Stimulated activated naive CD4-positive, alpha-beta T cell (primary cell): Measurements from ENCODE around the gene SERPINB1.

ENCODE experiments used
- DNase-seq, 6 experiments: peaks; one replicate each; lab custom pipeline; 2025; lab: John Stamatoyannopoulos, UW

SERPINB1 gene

GRCh38 chr6:2841264-2842138 is at the start of gene SERPINB1:
TSS of gene SERPINB1 (minus strand) at chr6:2841863. CDS start at chr6:2840586, 1,277 bp downstream.
- DNase-seq = peak; percentile 47 to 74 (median 64)

DNA sequence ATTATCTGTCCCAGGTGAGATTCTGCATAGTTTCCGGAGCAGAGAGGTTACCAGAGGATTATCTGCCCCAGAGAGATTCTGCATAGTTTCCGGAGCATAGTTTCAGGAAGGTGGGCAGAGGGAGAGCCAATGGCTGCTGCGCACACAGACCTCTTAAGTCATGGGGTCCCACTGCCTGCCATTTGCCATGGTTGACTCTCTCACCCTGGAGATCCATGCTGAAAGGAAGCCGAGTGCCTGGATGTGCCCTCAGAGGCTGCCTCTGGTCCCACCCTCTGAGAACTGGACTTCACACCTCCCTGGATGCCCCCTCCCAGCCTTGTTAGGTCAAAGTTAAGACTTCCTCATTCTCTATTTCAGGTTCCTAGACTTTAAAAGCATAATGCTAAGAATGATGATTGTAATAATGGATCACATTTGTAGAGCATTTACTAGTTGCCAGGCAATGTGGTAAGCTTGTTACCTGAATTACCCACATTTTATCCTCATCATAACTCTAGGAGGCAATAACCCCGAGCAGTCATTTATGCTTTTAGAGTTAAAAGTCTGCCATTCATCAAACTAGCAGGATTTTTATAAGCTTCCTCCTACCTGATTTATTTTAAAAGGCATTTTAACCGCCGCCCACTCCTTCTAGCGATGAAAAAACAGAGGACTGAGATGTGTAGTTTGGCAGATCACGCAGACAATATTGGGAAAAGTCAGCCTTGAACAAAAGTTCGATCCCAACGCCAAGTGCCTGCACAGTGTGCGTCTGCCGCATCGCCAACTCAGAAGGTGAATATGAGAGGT is 49.5 kb upstream of the SERPINB1 start:
- no peak for DNase-seq

- DNase-seq = no peak
Measured at GRCh38 chr6:2885967-2886735, 44.5 kb upstream of the SERPINB1 start.

DNA sequence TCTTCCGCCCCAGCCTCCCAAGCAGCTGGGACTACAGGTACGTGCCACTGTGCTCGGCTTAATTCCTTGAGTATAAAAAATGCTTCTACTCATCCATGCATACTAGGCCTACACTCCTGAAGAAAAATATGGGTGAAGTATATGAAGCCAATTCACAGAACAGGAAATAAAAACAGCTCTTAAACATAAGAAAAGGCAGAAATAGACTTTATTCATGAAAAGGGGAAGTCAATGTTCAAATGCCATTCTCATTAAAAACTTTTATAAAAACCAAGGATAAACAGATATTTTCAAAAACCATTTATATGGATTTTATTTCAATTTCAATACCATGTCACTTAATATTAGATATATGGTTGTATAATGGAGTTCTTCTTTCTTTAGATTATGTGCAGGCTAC is 43.1 kb upstream of the SERPINB1 start:
- no peak for DNase-seq

DNA sequence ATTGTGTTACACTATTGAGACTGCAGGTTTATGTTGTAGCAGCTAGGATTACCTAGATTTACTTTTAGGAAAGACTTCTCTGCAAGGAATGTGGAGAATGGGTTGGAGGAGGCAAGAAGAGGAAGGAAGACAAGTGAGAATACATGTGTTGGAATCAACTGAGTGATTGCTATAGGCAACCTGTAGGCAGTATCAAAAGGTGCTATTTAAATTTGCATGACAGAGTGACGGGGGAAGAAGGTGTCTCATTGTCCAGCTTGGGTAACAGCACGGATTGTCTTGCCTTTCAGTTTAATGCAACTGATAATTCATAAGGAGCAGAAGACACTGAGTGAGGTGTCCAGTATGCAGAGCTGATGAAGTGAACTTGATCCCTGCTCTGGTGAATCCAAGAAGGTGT is 42.0 kb upstream of the SERPINB1 start:
- DNase-seq = no peak

DNA sequence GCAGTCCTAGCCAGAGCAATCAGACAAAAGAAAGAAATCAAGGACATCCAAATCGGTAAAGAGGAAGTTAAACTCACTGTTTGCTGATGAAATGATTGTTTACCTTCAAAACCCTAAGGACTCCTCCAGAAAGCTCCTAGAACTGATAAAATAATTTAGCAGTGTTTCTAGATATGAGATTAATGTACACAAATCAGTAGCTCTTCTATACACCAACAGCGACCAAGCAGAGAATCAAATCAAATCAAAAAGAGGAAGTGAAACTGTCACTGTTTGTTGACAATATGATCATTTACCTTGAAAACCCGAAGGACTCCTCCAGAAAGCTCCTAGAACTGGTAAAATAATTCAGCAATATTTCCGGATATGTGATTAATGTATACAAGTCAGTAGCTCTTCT is 39.8 kb upstream of the SERPINB1 start:
- DNase-seq = no peak

DNA sequence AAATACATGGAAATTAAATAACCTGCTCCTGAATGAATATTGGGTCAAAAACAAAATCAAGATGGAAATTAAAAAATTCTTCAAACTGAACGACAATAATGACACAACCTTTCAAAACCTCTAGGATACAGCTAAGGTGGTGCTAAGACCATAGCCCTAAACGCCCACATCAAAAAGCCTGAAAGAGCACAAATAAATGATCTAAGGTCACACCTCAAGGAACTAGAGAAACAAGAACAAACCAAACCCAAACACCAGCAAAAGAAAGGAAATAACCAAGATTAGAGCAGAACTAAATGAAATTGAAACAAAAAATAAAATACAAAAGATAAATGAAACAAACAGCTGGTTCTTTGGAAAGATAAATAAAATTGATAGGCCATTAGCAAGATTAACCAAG is 38.5 kb upstream of the SERPINB1 start:
- DNase-seq = peak in 3 of 6 experiments; percentile 56 to 74 (median 57)

- DNase-seq = peak in 4 of 6 experiments; percentile 19 to 60 (median 52)
Measured at GRCh38 chr6:2877960-2878359, 36.3 kb upstream of the SERPINB1 start.

DNA sequence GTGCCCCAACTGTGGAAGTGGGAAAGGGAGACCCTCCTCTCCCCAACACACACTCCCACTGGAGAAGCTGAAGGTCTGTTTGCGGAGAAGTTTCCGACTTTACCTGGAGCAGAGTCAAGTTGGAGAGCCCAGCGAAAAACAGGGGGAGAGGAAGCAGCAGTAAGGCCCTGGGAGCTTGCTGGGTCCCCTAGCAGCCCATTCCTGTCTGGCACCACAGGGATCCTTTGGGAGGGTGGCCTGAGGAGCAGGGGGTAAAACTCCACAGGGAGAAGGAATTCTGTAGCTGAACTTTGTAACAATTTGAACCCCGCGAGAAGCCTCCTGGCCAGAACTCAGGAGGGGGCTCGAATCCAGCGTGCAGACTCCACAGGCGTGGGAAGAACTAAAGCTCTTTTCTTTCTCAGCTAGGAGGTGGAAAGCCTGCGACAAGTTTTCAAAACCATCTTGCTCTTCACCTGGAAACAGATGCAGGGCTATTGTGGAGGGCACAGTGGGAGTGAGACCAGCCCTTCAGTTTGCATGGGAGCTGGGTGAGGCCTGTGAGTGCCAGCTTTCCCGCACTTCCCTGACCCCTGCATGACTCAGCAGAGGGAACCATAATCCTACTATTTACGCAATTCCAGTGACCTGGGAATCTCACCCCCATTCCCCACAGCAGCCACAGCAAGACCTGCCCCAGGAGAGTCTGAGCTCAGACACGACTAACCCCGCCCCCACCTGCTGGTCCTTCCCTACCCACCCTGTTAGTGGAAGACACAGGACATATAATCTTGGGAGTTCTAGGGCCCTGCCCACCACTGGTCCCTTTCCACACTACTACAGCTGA is 35.6 kb upstream of the SERPINB1 start:
- no peak for DNase-seq

DNA sequence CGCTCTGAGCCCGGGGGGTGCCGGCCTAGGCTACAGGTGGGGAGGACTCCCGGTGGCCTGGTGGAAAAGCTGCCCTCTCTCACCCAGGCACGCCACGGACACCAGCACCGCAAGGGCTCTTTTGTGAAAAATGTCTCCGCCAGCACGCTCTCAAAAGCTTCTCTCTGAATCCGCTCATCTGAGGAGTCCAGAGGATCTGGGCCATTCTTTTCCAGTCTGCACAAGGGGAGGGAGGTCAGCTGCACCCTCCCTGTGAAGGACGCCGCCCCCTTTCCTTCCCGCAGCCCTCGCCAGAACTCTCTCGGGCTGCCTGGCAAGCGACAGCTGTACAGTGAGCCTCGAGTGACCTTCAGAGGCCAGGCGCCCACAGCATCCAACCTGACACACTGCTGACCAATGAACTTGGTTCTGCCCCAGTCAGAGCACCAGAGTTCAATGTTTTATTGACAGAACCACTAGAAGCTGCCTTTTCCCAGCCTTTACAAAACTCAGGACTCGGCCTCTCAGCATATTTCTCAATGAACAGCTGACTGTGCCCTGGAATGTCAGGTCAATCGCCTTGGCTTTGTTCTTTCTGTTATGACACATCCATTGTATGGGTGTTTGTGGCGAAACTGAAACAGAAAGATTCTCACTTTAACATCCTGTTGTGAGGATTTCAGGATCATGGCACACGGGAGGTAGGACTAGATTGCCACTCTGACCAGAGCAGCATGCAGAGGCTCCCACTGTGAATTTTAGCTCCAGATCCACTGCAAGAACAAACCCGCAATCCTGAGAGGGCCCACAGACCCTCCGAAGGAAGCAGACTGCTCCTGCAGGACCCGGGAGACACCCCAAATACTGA is 34.8 kb upstream of the SERPINB1 start:
- no peak for DNase-seq

- peak; percentile 24 to 54 (median 38) for DNase-seq
Measured at GRCh38 chr6:2875359-2876191, 33.9 kb upstream of the SERPINB1 start.

GRCh38 chr6:2873643-2874042 is 32.0 kb upstream of the SERPINB1 start:
- DNase-seq = no peak

DNA sequence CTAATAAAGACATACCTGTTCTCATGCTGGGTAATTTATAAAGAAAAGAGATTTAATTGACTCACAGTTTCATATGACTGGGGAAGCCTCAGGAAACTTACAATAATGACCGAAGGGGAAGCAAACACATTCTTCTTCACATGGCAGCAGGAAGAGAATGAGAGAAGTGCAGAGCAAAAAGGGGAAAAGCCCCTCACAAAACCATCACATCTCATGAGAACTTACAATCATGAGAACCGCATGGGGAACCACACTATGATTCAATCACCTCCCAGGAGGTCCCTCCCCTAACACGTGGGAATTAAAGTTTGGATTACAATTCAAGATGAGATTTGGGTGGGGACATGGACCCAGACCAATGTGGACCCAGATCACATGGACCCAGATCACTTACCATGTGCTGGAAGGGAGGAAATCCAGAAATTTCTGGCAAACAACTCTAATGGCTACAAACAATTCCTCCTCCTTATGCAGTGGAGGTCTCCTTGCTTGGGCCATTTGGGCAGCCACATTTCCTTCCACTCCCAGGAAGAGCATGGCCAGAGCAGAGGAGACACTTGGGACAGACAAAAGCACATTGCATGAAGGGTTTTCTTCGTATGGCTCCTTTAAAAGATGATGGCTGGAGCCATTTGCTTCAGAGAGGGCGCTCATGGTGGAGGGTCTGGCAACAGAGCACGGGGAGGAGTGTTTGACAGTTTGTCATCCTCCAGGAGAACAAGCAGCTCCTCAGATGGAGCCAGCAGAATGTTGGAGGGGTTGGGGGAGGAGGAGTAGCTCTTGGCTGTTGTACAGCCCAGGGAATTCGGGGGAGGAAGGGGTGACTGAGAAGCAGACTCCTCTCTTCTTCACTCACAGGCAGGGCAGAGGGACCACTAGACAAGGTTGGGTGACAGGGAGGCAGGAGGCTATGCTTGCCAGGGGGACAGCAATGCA is 31.0 kb upstream of the SERPINB1 start:
- DNase-seq = no peak

DNA sequence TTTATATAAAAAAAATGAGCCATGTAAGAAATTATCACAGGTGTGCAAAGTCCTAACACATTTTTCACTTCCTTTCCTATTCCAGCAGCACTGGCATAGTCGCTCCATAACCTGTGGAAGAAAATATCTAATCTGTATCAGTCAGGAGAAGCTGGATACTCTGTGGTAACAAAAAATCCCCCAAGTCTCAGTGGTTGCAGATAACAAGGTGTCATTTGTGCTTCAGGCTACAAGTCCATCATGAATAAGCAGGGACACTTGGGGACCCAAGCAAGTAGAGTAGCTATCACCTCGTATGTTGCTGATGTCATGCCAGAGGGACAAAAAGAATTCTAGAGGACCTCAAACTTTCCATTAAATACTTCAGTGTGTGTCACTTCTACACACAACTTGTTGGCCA is 30.3 kb upstream of the SERPINB1 start:
- no peak for DNase-seq

GRCh38 chr6:2871102-2871501 is 29.4 kb upstream of the SERPINB1 start:
- DNase-seq = no peak

- no peak for DNase-seq
Measured at GRCh38 chr6:2870046-2870636, 28.5 kb upstream of the SERPINB1 start.

GRCh38 chr6:2868637-2869036 is 27.0 kb upstream of the SERPINB1 start:
- no peak for DNase-seq
